ENCODE measurements around the gene RHBG. TPM values are rescaled to one million over a fixed set of nuclear protein-coding genes. Genes with fewer than 3 reads are reported as not detected.
"Not testable (repeated sequence)": the region's sequence is repeated elsewhere in the genome, so short reads cannot be mapped to it uniquely, and the experiment has no call there.

Gene RHBG
- total RNA-seq, 1 experiment from 2014 or later, result 5.7 TPM

DNA sequence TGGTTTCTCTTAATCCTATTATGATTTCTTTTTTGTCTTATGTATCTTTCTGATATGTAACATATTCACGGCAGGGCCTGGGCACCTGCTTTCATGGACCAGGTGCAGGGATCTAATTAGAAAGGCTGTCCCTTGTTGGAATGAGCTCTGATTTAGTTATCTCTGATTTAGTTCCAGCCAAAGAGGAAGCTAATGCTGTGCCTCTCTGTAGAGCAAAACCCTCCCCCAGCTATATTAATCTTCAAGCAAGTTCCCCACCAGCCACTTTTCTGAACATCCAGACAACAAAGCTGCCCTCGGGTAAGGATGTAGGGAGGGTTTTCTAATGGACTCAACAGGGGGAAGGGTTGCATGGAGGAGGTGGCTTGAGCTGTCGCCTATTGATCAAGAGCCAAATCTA is 24.6 kb upstream of the RHBG start:
- Histone ChIP-seq H3K79me2 (ENCODE audit: insufficient read depth, low read length) (no peaks in the 10 kb centered on the region), H3K9ac (ENCODE audit: low read length) (no peak overlapping the region), H2AFZ (ENCODE audit: low read depth, low read length, poor library complexity, severe bottlenecking) (no peak overlapping the region), H3K27ac (ENCODE audit: low read depth, low read length) (no peak overlapping the region), H3K9me2 (ENCODE audit: insufficient read depth) (no peaks in the 10 kb centered on the region), H3K4me2 (ENCODE audit: low read length) (no peak overlapping the region), H3K4me1 (ENCODE audit: control insufficient read depth in 1 of 2, insufficient read depth in 2 of 2, low read length in 2 of 2) (peaks cover 0 to 2% of the 10 kb centered on the region in 2 experiments; a peak in 2 of 4 replicates), H3K9me3 (ENCODE audit: control insufficient read depth in 1 of 2, insufficient read depth in 1 of 2, low read depth in 1 of 2, low read length in 2 of 2) (no peaks in the 10 kb centered on the region), H3K4me3 (replicated peaks in 1 of 2; ENCODE audit: low read depth in 1 of 2, low read length in 2 of 2) (no peak overlapping the region), H4K20me1 (ENCODE audit: insufficient read depth) (no peaks in the 10 kb centered on the region), H3K27me3 (ENCODE audit: insufficient read depth, low read length) (0 out of 2 replicates have a peak, but pooled peaks cover 2% of the 10 kb centered on the region), H3K36me3 (ENCODE audit: control insufficient read depth in 1 of 2, insufficient read depth in 2 of 2, low read length in 2 of 2) (no peaks in the 10 kb centered on the region)
- ATAC-seq, result no peak
- RAD21 ChIA-PET (ENCODE audit: low non-redundant PET in 1 of 2, low total read pairs in 2 of 2, uncharacterized antibody in 2 of 2, unreplicated experiment in 2 of 2), result no interaction called here
- POLR2A ChIA-PET, result interaction anchor here (0.5 kb wide), 1 partner anchor 12 kb away, joined by 3 read pairs; no protein-coding TSS in a partner anchor
- no TSS peak for BruUV-seq (replicated peaks)
- intact Hi-C loops (cut with micrococcal nuclease), result no loop called here
- TF ChIP-seq, protein P1, sequence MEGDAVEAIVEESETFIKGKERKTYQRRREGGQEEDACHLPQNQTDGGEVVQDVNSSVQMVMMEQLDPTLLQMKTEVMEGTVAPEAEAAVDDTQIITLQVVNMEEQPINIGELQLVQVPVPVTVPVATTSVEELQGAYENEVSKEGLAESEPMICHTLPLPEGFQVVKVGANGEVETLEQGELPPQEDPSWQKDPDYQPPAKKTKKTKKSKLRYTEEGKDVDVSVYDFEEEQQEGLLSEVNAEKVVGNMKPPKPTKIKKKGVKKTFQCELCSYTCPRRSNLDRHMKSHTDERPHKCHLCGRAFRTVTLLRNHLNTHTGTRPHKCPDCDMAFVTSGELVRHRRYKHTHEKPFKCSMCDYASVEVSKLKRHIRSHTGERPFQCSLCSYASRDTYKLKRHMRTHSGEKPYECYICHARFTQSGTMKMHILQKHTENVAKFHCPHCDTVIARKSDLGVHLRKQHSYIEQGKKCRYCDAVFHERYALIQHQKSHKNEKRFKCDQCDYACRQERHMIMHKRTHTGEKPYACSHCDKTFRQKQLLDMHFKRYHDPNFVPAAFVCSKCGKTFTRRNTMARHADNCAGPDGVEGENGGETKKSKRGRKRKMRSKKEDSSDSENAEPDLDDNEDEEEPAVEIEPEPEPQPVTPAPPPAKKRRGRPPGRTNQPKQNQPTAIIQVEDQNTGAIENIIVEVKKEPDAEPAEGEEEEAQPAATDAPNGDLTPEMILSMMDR (IDR thresholded peaks at IDR 0.05 in 2 of 3, conservative IDR thresholded peaks at IDR 0.05 in 1 of 3; ENCODE audit: borderline replicate concordance in 1 of 3, insufficient read depth in 1 of 3, low read depth in 2 of 3, low read length in 2 of 3), result no peak
- TF ChIP-seq ZNF274 (IDR thresholded peaks at IDR 0.05; ENCODE audit: low read depth, low read length) (no peak), YY1 (IDR thresholded peaks at IDR 0.05; ENCODE audit: extremely low read depth, insufficient replicate concordance, low read depth, low read length) (no peak), FOSL1 (IDR thresholded peaks at IDR 0.05; ENCODE audit: low read depth) (no peak), ZFX (IDR thresholded peaks at IDR 0.05) (no peak), EZH2phosphoT487 (IDR thresholded peaks at IDR 0.05; ENCODE audit: borderline replicate concordance) (no peak), SIN3A (IDR thresholded peaks at IDR 0.05; ENCODE audit: low read depth) (no peak), RAD21 (IDR thresholded peaks at IDR 0.05; ENCODE audit: low read depth) (no peak), POLR2A (IDR thresholded peaks at IDR 0.05; ENCODE audit: borderline replicate concordance, extremely low read depth, insufficient read depth, insufficient read length) (no peak)
- TF ChIP-seq, protein P2, sequence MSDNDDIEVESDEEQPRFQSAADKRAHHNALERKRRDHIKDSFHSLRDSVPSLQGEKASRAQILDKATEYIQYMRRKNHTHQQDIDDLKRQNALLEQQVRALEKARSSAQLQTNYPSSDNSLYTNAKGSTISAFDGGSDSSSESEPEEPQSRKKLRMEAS (IDR thresholded peaks at IDR 0.05), result no peak
- CTCF ChIA-PET, result interaction anchor here (1.5 kb wide), 1 partner anchor 15 kb away, joined by 5 read pairs; no protein-coding TSS in a partner anchor
- no peak for DNase-seq (ENCODE audit: low read depth, low spot score)

DNA sequence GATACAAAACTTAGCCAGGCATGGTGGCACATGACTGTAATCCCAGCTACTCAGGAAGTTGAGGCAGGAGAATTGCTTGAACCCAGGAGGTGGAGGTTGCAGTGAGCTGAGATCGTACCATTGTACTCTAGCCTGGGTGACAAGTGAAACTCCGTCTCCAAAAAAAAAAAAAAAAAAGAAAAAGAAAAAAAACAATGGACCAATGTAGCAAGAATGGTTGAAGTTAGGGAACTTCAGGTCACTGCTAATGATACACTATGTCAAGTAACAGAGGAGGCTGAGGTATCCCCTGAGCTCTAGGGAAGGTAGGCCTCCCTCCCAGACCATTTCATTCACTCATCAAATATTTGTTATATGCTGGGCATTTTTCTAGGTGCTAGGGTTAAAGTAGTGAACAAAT is 23.0 kb upstream of the RHBG start:
- H3K36me3 ChIP-seq (ENCODE audit: control insufficient read depth in 1 of 2, insufficient read depth in 2 of 2, low read length in 2 of 2); H3K9me2 ChIP-seq (ENCODE audit: insufficient read depth); H3K4me2 ChIP-seq (ENCODE audit: low read length); H3K27me3 ChIP-seq (ENCODE audit: insufficient read depth, low read length); ATAC-seq; POLR2A ChIA-PET; H3K27ac ChIP-seq (ENCODE audit: low read depth, low read length); intact Hi-C loops (cut with micrococcal nuclease); H4K20me1 ChIP-seq (ENCODE audit: insufficient read depth); H3K4me1 ChIP-seq (ENCODE audit: control insufficient read depth in 1 of 2, insufficient read depth in 2 of 2, low read length in 2 of 2); H3K9me3 ChIP-seq (ENCODE audit: control insufficient read depth in 1 of 2, insufficient read depth in 1 of 2, low read depth in 1 of 2, low read length in 2 of 2); BruUV-seq (replicated peaks); H3K4me3 ChIP-seq (replicated peaks in 1 of 2; ENCODE audit: low read depth in 1 of 2, low read length in 2 of 2); H3K9ac ChIP-seq (ENCODE audit: low read length); H3K79me2 ChIP-seq (ENCODE audit: insufficient read depth, low read length); CTCF ChIA-PET; DNase-seq (ENCODE audit: low read depth, low spot score); H2AFZ ChIP-seq (ENCODE audit: low read depth, low read length, poor library complexity, severe bottlenecking); RAD21 ChIA-PET (ENCODE audit: low non-redundant PET in 1 of 2, low total read pairs in 2 of 2, uncharacterized antibody in 2 of 2, unreplicated experiment in 2 of 2): not testable (repeated sequence)
